ENCODE data around the gene ZMIZ1.

DNA sequence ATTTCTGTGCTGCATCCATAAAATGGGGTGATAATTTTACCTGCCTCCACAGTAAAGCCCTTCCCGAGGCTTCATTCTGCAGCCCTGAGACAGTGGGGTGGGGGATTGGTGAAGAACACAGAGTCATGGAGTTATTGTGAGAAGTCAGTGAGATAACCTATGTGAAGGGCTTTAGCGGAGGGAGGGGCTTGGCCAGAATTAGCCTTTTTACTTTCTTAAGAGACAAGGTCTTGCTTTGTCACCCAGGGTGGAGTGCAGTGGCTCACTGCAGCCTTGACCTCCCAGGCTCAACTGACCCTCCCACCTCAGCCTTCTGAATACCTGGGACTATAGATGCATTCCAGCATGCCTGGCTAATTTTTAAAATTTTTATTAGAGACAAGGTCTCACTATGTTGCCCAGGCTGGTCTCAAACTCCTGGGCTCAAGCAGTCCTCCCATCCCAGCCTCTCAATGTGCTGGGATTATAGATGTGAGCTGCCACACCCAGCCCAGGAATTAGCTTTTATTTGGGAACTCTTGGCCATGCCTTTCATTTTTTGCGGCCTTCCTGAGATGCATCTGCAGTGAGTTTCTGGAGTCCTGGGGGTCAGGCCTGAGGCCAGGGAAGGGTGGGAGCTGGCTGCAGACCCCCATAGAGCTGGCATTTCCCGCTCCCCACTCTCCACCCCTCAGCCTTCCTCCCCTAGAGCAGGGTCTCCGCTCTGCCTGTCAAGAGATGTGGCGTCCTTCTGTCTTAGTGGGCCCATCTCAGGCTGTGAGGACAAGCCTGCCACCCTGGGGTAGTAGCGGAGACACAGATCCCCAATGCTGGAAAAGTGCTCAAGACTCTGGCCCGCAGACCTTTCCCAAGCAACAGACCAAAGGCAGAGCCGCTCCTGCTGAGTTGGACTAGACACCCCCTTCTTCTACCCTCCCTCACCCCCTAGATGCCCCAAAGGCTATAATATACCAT is 77.0 kb downstream of the ZMIZ1 start:
- TF ChIP-seq CTCF (conservative IDR thresholded peaks at IDR 0.05 in 1 of 2, IDR thresholded peaks at IDR 0.05 in 1 of 2; ENCODE audit: low read depth in 1 of 2, low read length in 2 of 2) (no peak), EZH2 (IDR thresholded peaks at IDR 0.05; ENCODE audit: low read length, missing control alignments) (no peak)

All from fibroblast of lung (primary cell).